ENCODE data around the gene PON2. TPM values are rescaled to one million over a fixed set of nuclear protein-coding genes. Genes with fewer than 3 reads are reported as not detected.
"Not testable (repeated sequence)": the region's sequence is repeated elsewhere in the genome, so short reads cannot be mapped to it uniquely, and the experiment has no call there.

The PON2 gene
- total RNA-seq, 4 donors from 2014 or later = 76.7 to 96.9 (median 94.2) TPM

GRCh38 chr7:95395755-95396135 is 39.1 kb downstream of the PON2 start:
- no peak for DNase-seq
- no peaks in the 10 kb centered on the region for H3K4me1 ChIP-seq
- no peaks in the 10 kb centered on the region for H3K36me3 ChIP-seq
- peak overlapping the region in 1 of 3 donors; percentile 34 for H3K4me3 ChIP-seq (replicated peaks in 1 of 3)
- no peaks in the 10 kb centered on the region for H3K9me3 ChIP-seq
- WGBS, 2 donors = 79 to 80% methylated on average over 11 of the region's 11 CpGs
- no peaks in the 10 kb centered on the region for H3K27me3 ChIP-seq
- intact Hi-C loops (cut with DNase I) = no loop called here
- TF ChIP-seq CTCF (IDR thresholded peaks at IDR 0.05) (no peak), POLR2A (IDR thresholded peaks at IDR 0.05) (no peak)
- H3K27ac ChIP-seq = no peak overlapping the region

GRCh38 chr7:95394370-95394769 is 40.5 kb downstream of the PON2 start:
- no peaks in the 10 kb centered on the region for H3K4me1 ChIP-seq
- H3K4me3 ChIP-seq (replicated peaks in 1 of 3) = no peak overlapping the region
- no peaks in the 10 kb centered on the region for H3K36me3 ChIP-seq
- WGBS, 2 donors = 84 to 89% methylated on average over 3 of the region's 3 CpGs
- intact Hi-C loops (cut with DNase I) = no loop called here
- no peak overlapping the region for H3K27ac ChIP-seq
- no peak for TF ChIP-seq CTCF (IDR thresholded peaks at IDR 0.05)
- TF ChIP-seq POLR2A (IDR thresholded peaks at IDR 0.05) = no peak
- no peak for DNase-seq
- H3K9me3 ChIP-seq = no peaks in the 10 kb centered on the region
- H3K27me3 ChIP-seq = no peaks in the 10 kb centered on the region

DNA sequence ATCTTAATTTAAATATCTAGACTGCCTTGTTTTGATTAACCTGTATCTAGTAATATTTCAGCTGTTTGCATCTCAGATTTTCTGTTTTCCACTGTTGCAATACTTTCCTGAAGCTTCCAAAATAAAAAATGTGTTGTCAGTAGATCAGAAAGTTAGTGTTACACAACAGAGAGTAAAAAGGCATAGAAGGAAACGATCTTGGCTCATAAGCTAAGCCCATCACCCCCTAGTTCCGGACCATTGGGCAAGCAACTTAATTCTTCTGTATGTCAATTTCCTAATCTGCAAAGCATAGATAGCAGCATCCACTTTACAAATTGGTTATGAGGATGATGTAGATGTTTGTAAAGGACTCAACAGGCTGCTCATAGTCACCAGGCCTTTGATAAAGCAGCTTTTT is 43.1 kb downstream of the PON2 start:
- Histone ChIP-seq H3K4me3 (replicated peaks in 1 of 3) (no peak overlapping the region), H3K36me3 (no peaks in the 10 kb centered on the region), H3K9me3 (no peaks in the 10 kb centered on the region), H3K4me1 (no peaks in the 10 kb centered on the region), H3K27ac (no peak overlapping the region), H3K27me3 (no peaks in the 10 kb centered on the region)
- DNase-seq = no peak
- TF ChIP-seq CTCF (IDR thresholded peaks at IDR 0.05) (no peak), POLR2A (IDR thresholded peaks at IDR 0.05) (no peak)
- intact Hi-C loops (cut with DNase I) = no loop called here
- WGBS, 2 donors = 72 to 80% methylated on average over 2 of the region's 2 CpGs

- intact Hi-C loops (cut with DNase I) = no loop called here
- TF ChIP-seq POLR2A (IDR thresholded peaks at IDR 0.05) = no peak
- TF ChIP-seq CTCF (IDR thresholded peaks at IDR 0.05) = no peak
- no peak for DNase-seq
Observed at GRCh38 chr7:95389516-95389915, 45.3 kb downstream of the PON2 start.

GRCh38 chr7:95379457-95379856 is 55.4 kb downstream of the PON2 start:
- WGBS, 2 donors = 91 to 97% methylated on average over 5 to 8 of the region's 10 CpGs
- intact Hi-C loops (cut with DNase I); H3K9me3 ChIP-seq; H3K4me1 ChIP-seq; H3K36me3 ChIP-seq; DNase-seq; H3K4me3 ChIP-seq (replicated peaks in 1 of 3); H3K27ac ChIP-seq; H3K27me3 ChIP-seq: not testable (repeated sequence)

More at GRCh38 chr7:95389516-95389915, 45.3 kb downstream of the PON2 start:
- no peaks in the 10 kb centered on the region for H3K4me1 ChIP-seq
- 91% methylated on average over 7 of the region's 7 CpGs for WGBS, 2 donors
- no peak overlapping the region for H3K4me3 ChIP-seq (replicated peaks in 1 of 3)
- no peaks in the 10 kb centered on the region for H3K27me3 ChIP-seq
- no peak overlapping the region for H3K27ac ChIP-seq
- H3K9me3 ChIP-seq = no peaks in the 10 kb centered on the region
- H3K36me3 ChIP-seq = no peaks in the 10 kb centered on the region
